ENCODE data around the gene KYNU. TPM values are rescaled to one million over a fixed set of nuclear protein-coding genes. Genes with fewer than 3 reads are reported as not detected.

The KYNU gene
- 0.23 TPM for total RNA-seq

DNA sequence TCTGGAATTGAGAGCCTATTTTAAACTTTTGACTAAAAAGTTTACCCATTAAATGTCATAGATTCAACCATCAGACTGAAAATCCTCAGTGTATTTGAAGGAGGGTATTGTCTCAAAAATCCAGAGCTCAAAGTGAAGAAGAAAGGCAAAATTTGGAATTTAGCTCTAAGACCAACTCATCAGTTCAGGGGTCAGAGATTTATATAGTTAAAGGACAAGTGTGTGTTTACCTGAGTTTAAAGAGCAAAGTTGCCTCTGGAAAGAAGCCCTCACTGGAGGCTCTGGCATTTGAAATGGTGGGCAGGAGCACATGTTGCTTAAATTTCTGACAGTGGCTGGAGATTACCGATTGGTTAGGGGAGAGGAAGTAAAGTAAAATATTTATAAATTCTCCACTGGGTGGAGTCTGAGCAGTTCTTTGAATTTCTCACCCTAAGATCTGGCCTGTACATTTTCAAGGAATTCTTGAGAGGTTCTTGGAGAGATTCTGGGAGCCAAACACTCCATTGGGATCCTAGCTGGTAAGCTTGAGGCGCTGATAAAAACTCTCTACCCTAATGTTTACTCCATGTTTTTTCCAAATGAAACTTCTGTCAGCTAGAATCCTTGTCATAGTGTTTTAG lies at the start of gene KYNU:
TSS of gene KYNU (plus strand) at position 449 of the 623 bp plus-strand sequence. CDS start 7,704 bp downstream, outside the sequence.

Small RNA genes within 50 kb of the gene (small RNA-seq; reads per million reads assigned to genes)
- not detected for gene MTND4LP12

All from diencephalon (tissue), 1 donor.